WTC11 (cell line): ENCODE results near the gene PPP6R3.

ENCODE experiments used
- CTCF ChIP-seq: fragments of 200-600 bp; IDR thresholded peaks from 2 replicates; pipeline ENCODE4 v1.8.0; 2022; ENCODE audit warnings: antibody characterized with exemption
- ELF4 ChIP-seq: sonication (generic); formaldehyde crosslinking; IDR thresholded peaks from 2 replicates; pipeline ENCODE4 v1.8.1; 2022; ENCODE audit warnings: low read depth, mild to moderate bottlenecking, moderate library complexity, missing genetic modification reagents
- ZBTB43 ChIP-seq: sonication (generic); formaldehyde crosslinking; IDR thresholded peaks from 2 replicates; pipeline ENCODE4 v1.8.1; 2023; ENCODE audit warnings: mild to moderate bottlenecking, missing genetic modification reagents

GRCh38 chr11:68663482-68664010, 203.0 kb downstream of the PPP6R3 start:
- TF ChIP-seq CTCF (no peak), ZBTB43 (CRISPR knock-in tag) (no peak), ELF4 (CRISPR knock-in tag) (no peak)
